ENCODE results near the gene DTWD1.

DNA sequence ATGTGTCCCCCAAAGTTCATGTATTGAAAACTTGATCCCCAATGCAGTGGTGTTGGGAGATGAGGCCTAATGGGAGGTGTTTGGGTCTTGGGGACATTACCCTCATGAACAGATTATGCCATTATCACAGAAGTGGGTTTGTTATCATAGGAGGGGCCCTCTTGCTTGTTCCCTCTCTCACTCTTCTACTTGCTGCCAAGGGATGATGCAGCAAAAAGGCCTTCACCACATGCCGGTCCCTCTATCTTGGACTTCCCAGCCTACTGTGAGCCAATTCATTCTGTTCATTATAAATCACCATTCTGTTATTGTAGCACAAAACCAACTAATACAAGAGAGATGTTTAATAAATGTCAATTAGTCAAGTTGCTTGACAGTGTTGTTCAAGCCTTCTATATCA, 47.4 kb upstream of the DTWD1 start:
- TF ChIP-seq, protein P1, sequence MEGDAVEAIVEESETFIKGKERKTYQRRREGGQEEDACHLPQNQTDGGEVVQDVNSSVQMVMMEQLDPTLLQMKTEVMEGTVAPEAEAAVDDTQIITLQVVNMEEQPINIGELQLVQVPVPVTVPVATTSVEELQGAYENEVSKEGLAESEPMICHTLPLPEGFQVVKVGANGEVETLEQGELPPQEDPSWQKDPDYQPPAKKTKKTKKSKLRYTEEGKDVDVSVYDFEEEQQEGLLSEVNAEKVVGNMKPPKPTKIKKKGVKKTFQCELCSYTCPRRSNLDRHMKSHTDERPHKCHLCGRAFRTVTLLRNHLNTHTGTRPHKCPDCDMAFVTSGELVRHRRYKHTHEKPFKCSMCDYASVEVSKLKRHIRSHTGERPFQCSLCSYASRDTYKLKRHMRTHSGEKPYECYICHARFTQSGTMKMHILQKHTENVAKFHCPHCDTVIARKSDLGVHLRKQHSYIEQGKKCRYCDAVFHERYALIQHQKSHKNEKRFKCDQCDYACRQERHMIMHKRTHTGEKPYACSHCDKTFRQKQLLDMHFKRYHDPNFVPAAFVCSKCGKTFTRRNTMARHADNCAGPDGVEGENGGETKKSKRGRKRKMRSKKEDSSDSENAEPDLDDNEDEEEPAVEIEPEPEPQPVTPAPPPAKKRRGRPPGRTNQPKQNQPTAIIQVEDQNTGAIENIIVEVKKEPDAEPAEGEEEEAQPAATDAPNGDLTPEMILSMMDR (IDR thresholded peaks at IDR 0.05): no peak
- no peak for TF ChIP-seq POLR2A (IDR thresholded peaks at IDR 0.05)
